Bronchial epithelial cell (primary cell): ENCODE measurements around the gene FAM47B. TPM values are rescaled to one million over a fixed set of nuclear protein-coding genes. Genes with fewer than 3 reads are reported as not detected.

Experiments
- DNase-seq: peaks from one replicate; pipeline ENCODE4 v3.0.0-alpha.2; 2010; ENCODE audit warnings: low read depth
- FAIRE-seq: peaks from 2 replicates; lab custom pipeline; 2011; peaks lifted over from hg19 to GRCh38; lab: Jason Lieb, UNC
- H3K27me3 ChIP-seq: 2 replicates; pipeline ENCODE4 v1.5.1; 2011; ENCODE audit warnings: low read length; ENCODE audit not compliant: control insufficient read depth, insufficient read depth
- H3K36me3 ChIP-seq: 2 replicates; pipeline ENCODE4 v1.5.1; 2011; ENCODE audit warnings: low read length; ENCODE audit not compliant: control insufficient read depth, insufficient read depth
- H3K4me3 ChIP-seq: 2 replicates; pipeline ENCODE4 v1.5.1; 2011; ENCODE audit warnings: mild to moderate bottlenecking, low read depth, low read length, control low read depth
- total RNA-seq: library from RNA; depleted of rRNA; stranded (reverse); fragments of >200 nt; gene quantifications from 2 replicates; pipeline ENCODE4 v1.2.1, GENCODE V29; 2014
- TF ChIP-seq, protein P1 (sequence below): IDR thresholded peaks from 2 replicates; pipeline ENCODE4 v1.5.1; 2011; ENCODE audit warnings: mild to moderate bottlenecking, moderate library complexity, low read length, control low read depth, inconsistent platforms; ENCODE audit not compliant: insufficient read depth, severe bottlenecking

The FAM47B gene
- total RNA-seq, 1 donor from 2014 or later, result not detected

DNA sequence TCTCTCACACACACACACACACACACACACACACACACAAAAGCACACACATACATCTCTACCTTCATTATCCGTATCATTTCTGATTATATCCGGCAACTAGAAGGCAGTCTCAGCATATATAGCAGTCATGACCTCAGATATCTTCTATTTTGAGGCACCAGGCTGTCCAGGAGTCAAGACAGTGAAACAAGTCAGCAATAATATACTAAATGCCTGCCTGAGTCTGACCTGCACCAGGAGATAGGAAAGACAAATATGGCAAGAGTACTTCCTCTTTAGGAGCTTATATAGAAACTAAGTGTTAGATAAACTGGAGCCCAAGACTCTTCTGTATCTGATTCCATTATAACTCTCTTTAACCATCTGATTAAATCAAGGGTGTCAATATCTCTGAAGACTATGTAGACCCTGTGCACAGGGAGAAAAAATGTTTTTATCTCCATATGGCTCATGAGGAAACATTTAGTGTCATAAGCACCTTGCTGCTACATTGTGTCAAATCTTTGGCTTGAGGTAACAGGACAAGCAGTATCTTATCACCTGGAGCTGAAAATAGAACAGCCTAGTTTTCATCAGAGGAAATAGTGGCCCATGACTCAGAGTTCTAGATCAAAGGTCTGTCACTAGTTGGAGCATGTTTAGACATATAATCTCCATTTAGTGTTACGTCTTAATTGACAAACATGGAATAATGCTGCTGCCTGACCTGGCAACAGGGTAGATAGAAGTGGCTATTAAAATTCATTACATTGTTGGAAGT lies 27.0 kb upstream of the FAM47B start:
- DNase-seq (peak; percentile 85), FAIRE-seq (no peak)
- TF ChIP-seq, protein P1, sequence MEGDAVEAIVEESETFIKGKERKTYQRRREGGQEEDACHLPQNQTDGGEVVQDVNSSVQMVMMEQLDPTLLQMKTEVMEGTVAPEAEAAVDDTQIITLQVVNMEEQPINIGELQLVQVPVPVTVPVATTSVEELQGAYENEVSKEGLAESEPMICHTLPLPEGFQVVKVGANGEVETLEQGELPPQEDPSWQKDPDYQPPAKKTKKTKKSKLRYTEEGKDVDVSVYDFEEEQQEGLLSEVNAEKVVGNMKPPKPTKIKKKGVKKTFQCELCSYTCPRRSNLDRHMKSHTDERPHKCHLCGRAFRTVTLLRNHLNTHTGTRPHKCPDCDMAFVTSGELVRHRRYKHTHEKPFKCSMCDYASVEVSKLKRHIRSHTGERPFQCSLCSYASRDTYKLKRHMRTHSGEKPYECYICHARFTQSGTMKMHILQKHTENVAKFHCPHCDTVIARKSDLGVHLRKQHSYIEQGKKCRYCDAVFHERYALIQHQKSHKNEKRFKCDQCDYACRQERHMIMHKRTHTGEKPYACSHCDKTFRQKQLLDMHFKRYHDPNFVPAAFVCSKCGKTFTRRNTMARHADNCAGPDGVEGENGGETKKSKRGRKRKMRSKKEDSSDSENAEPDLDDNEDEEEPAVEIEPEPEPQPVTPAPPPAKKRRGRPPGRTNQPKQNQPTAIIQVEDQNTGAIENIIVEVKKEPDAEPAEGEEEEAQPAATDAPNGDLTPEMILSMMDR, result no peak
- no peaks in the 10 kb centered on the region for H3K27me3 ChIP-seq
- H3K4me3 ChIP-seq, result no peak overlapping the region
- H3K36me3 ChIP-seq, result no peaks in the 10 kb centered on the region

DNA sequence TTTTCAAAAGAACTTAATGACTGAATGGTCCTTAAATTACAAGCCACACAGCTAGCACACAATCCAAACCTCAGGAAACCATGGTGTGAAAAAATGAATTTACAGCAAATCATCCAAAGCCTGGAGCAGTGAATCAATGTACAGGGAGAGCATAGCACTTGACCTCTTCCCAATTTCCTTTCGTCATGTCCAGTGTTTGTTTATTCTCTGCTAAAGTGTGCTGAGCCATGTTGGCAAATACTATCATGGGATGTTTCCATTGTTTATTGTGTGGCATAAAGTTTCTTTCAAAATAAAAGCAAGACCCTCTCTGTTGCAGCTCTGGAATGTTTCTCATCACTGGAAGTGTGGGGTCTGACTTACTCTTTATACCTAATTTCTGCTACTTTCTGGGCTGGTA lies 25.4 kb upstream of the FAM47B start:
- no peak overlapping the region for H3K4me3 ChIP-seq
- TF ChIP-seq, protein P1, result no peak
- no peaks in the 10 kb centered on the region for H3K27me3 ChIP-seq
- DNase-seq (no peak), FAIRE-seq (no peak)
- H3K36me3 ChIP-seq, result no peaks in the 10 kb centered on the region

DNA sequence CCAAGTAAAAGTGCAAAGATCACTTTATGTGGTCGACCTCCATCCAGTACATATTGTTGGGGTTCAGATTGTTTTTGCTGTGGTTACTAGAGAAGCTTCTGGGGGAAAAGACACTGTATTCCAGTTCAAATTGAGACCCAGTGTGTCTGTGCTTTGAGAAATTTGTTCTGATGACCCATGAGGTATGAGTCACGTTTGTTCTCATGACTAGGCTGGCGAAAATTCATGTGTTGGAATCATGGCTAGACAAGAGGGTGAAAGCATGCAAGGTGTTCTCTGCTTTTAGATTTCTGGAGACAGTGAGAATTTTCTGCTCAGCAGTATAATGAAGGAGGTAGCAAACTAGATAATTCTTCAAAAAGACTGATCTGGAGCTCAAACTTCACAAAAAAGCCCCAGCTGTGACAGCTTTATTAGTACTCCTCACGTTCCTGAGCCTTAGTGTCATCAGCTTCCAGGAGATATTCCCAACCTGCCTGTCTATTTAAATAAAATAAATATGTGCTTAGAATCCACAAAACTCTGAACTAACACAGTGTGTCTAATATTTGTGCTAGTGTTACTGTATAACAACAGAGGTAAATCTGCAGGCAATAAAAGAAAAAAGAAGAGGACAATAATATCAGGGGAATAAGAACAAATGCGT lies 24.4 kb upstream of the FAM47B start:
- TF ChIP-seq, protein P1, result no peak
- FAIRE-seq (no peak), DNase-seq (peak; percentile 79)

DNA sequence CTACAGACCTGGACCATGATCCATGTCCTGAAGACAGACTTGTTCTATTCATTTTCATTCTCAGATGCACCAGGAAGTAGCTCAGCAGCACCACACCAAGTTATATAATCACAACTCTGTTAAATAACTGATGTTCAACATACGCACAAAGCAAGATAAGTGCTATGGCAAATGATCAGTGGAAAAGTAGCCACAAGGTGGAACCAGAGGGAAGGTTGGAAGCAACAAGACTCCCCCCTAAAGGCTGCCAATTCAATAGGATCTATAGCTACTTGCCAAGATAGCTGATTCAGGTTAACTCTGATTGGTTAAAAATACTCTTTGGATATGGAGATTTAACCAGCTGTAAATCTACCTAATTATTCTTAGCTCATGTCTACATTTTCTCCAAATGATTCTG lies 23.7 kb upstream of the FAM47B start:
- TF ChIP-seq, protein P1, result peak; percentile 45
- Histone ChIP-seq H3K27me3 (no peaks in the 10 kb centered on the region), H3K36me3 (no peaks in the 10 kb centered on the region), H3K4me3 (no peak overlapping the region)
- DNase-seq, result peak; percentile 59
- FAIRE-seq, result no peak

More for the DNA sequence above, 24.4 kb upstream of the FAM47B start:
- H3K27me3 ChIP-seq, result no peaks in the 10 kb centered on the region
- H3K4me3 ChIP-seq, result no peak overlapping the region
- H3K36me3 ChIP-seq, result no peaks in the 10 kb centered on the region

DNA sequence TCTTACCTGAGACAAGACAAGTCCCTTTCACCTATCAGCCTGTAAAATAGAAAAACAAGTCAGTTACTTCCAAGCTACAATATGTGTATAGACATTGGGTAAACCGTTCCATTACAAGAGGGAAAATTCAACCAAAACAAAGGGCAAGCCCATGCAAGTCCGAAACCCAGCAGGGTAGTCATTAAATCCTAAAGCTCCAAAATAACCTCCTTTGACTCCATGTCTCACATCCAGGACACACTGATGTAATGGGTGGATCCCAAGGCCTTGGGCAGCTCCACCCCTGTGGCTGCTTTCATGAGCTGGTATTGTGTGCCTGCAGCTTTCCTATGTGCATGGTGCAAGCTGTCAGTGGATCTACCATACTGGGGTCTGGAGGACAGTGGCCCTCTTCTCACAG lies 14.7 kb upstream of the FAM47B start:
- peak; percentile 7 for FAIRE-seq
- no peaks in the 10 kb centered on the region for H3K27me3 ChIP-seq
- peak; percentile 63 for DNase-seq
- TF ChIP-seq, protein P1, result no peak
- no peak overlapping the region for H3K4me3 ChIP-seq
- H3K36me3 ChIP-seq, result no peaks in the 10 kb centered on the region
